Rectal smooth muscle tissue (tissue), 1 donor: Measurements from ENCODE around the gene DHFR2.
"Not testable (repeated sequence)": the region's sequence is repeated elsewhere in the genome, so short reads cannot be mapped to it uniquely, and the experiment has no call there.

Experiments used
- H3K27ac ChIP-seq: one replicate; pipeline ENCODE4 v1.7.0; 2013; ENCODE audit warnings: low read depth, low read length, inconsistent platforms
- H3K27me3 ChIP-seq: one replicate; pipeline ENCODE4 v1.7.0; 2013; ENCODE audit warnings: low read length; ENCODE audit not compliant: control insufficient read depth, insufficient read depth
- H3K36me3 ChIP-seq: one replicate; pipeline ENCODE4 v1.7.0; 2013; ENCODE audit warnings: low read length; ENCODE audit not compliant: control insufficient read depth, insufficient read depth
- H3K4me1 ChIP-seq: one replicate; pipeline ENCODE4 v1.7.0; 2013; ENCODE audit warnings: low read length; ENCODE audit not compliant: control insufficient read depth, insufficient read depth
- H3K4me3 ChIP-seq: one replicate; pipeline ENCODE4 v1.7.0; 2013; ENCODE audit warnings: low read length
- H3K9ac ChIP-seq: one replicate; pipeline ENCODE4 v1.7.0; 2013; ENCODE audit warnings: low read length

Gene DHFR2

GRCh38 chr3:94061297-94061696 lies 1.4 kb downstream of the DHFR2 start:
- Histone ChIP-seq H3K9ac (no peak overlapping the region), H3K4me1 (peaks cover 3% of the 10 kb centered on the region), H3K27ac (no peak overlapping the region), H3K4me3 (no peak overlapping the region), H3K27me3 (no peaks in the 10 kb centered on the region), H3K36me3 (no peaks in the 10 kb centered on the region)

DNA sequence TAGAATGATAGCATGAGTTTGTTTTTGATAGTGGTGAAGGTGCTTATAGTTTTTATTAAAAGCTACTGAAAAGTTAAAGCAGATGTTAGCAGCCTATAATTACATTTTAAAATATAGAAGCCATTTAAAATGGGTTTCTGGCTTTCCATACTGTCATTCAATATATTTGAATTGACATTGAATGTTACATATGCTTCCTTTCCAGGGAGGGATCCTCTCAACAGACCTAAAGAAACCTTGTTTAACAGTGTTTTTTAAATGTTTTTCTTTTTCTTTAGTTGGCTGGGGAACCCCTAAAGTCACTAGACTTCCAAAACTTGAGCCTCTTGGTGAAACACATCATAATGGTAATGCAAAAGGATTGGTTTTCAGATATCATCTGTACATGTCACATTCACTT lies 12.2 kb downstream of the DHFR2 start:
- no peak overlapping the region for H3K27ac ChIP-seq
- no peaks in the 10 kb centered on the region for H3K36me3 ChIP-seq
- no peaks in the 10 kb centered on the region for H3K27me3 ChIP-seq
- no peaks in the 10 kb centered on the region for H3K4me1 ChIP-seq
- H3K9ac ChIP-seq: no peak overlapping the region
- no peak overlapping the region for H3K4me3 ChIP-seq

DNA sequence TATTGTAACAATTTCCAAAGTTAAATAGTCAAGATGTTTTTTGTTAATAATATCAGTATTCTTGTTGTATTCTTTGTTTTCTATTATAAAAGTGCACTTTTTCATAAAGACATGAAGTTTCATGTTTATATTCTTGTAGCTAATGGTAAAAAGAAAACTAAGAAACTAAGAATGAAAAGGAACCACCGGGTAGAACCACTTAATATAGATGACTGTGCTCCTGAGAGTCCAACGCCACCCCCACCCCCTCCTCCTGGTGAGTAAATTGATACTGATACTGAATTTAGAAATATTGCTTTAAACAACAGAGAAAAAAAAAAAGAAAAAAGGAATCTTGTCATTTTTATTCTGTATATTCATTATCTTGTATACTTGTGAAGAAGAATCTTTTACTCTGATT lies 13.4 kb downstream of the DHFR2 start:
- H3K4me1 ChIP-seq: no peaks in the 10 kb centered on the region
- H3K36me3 ChIP-seq: no peaks in the 10 kb centered on the region
- no peak overlapping the region for H3K4me3 ChIP-seq
- H3K9ac ChIP-seq: no peak overlapping the region
- no peaks in the 10 kb centered on the region for H3K27me3 ChIP-seq
- no peak overlapping the region for H3K27ac ChIP-seq

DNA sequence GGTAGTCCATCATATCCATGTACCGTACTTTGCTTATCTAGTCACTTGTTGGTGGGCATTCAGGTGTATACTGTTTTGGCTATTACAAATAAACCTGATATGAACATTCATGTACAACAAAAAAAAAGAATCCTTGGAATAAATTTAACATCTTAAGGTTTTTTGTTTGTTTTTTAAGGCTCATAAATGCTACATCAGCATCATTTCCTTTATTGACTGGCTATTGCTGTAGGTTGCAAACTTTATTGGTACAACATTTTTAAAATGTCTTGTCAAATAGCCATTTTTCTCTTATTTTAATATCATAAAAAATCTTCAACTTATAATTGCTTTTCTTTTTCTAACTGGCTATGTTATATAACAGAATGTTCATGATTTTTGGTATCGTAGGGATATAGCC lies 16.2 kb downstream of the DHFR2 start:
- Histone ChIP-seq H3K27ac (no peak overlapping the region), H3K36me3 (no peaks in the 10 kb centered on the region), H3K9ac (no peak overlapping the region), H3K27me3 (no peaks in the 10 kb centered on the region), H3K4me1 (no peaks in the 10 kb centered on the region), H3K4me3 (no peak overlapping the region)

DNA sequence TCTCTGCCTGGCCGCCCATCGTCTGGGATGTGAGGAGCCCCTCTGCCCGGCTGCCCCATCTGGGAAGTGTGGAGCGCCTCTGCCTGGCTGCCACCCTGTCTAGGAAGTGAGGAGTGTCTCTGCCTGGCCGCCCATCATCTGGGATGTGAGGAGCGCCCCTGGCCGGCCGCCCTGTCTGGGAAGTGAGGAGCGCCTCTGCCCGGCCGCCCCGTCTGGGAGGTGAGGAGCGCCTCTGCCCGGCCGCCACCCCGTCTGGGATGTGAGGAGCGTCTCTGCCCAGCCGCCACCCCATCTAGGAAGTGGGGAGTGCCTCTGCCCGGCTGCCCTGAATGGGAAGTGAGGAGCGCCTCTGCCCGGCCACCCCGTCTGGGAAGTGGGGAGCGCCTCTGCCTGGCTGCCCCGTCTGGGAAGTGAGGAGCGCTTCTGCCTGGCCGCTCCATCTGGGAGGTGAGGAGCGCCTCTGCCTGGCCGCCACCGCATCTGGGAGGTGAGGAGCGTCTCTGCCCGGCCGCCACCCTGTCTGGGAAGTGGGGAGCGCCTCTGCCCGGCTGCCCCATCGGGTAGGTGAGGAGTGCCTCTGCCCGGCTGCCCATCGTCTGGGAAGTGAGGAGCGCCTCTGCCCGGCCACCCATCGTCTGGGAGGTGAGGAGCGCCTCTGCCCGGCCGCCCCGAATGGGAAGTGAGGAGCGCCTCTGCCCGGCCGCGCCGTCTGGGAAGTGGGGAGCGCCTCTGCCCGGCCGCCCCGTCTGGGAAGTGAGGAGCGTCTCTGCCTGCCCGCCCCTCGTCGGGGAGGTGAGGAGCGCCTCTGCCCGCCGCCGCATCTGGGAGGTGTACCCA lies 18.4 kb downstream of the DHFR2 start:
- H3K4me3 ChIP-seq, H3K4me1 ChIP-seq, H3K27me3 ChIP-seq, H3K27ac ChIP-seq, H3K36me3 ChIP-seq, H3K9ac ChIP-seq: not testable (repeated sequence)

DNA sequence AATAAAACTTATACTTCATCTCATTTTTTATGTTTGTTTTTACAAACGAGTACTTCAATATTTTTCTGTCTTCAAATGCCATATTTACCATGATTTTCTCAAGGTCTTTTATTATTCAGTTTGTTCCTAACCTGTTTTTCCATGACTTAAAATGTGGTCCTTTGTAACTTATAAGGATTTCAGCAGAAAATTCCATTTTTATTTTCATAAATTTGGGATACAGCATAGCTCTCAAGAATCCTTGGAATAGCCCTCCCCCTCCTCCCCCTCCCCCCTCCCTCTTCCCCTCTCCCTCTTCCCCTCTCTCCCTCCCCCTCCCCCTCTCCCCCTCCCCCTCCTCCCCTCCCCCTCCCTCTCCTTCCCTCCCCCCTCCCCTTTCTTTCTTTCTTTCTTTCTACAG lies 19.4 kb downstream of the DHFR2 start:
- H3K27ac ChIP-seq: no peak overlapping the region
- no peaks in the 10 kb centered on the region for H3K27me3 ChIP-seq
- H3K9ac ChIP-seq: no peak overlapping the region
- no peaks in the 10 kb centered on the region for H3K36me3 ChIP-seq
- no peaks in the 10 kb centered on the region for H3K4me1 ChIP-seq
- no peak overlapping the region for H3K4me3 ChIP-seq

GRCh38 chr3:94036909-94037507 lies 25.7 kb downstream of the DHFR2 start:
- no peak overlapping the region for H3K4me3 ChIP-seq
- H3K9ac ChIP-seq: no peak overlapping the region
- no peaks in the 10 kb centered on the region for H3K27me3 ChIP-seq
- H3K27ac ChIP-seq: no peak overlapping the region
- H3K36me3 ChIP-seq: no peaks in the 10 kb centered on the region
- H3K4me1 ChIP-seq: no peaks in the 10 kb centered on the region

GRCh38 chr3:94028093-94028837 lies 34.5 kb downstream of the DHFR2 start, which contains the start of gene STX19:
Gene STX19 (minus strand): TSS chr3:94028597. CDS start chr3:94015269, 13,328 bp downstream.
- H3K9ac ChIP-seq: no peak within 1 kb of the TSS
- no peaks in the 10 kb centered on the region for H3K36me3 ChIP-seq
- H3K4me1 ChIP-seq: no peaks in the 10 kb centered on the region
- H3K27ac ChIP-seq: no peak within 1 kb of the TSS
- H3K4me3 ChIP-seq: peak within 1 kb of the TSS; percentile 15
- no peaks in the 10 kb centered on the region for H3K27me3 ChIP-seq

- Histone ChIP-seq H3K4me1 (no peaks in the 10 kb centered on the region), H3K27me3 (no peaks in the 10 kb centered on the region), H3K9ac (no peak overlapping the region), H3K36me3 (no peaks in the 10 kb centered on the region), H3K27ac (no peak overlapping the region), H3K4me3 (no peak overlapping the region)
Measured at GRCh38 chr3:94026623-94027022, 36.1 kb downstream of the DHFR2 start.

GRCh38 chr3:94024385-94024784 lies 38.3 kb downstream of the DHFR2 start:
- H3K4me1 ChIP-seq: no peaks in the 10 kb centered on the region
- no peak overlapping the region for H3K4me3 ChIP-seq
- H3K36me3 ChIP-seq: no peaks in the 10 kb centered on the region
- no peak overlapping the region for H3K9ac ChIP-seq
- H3K27me3 ChIP-seq: no peaks in the 10 kb centered on the region
- H3K27ac ChIP-seq: no peak overlapping the region

DNA sequence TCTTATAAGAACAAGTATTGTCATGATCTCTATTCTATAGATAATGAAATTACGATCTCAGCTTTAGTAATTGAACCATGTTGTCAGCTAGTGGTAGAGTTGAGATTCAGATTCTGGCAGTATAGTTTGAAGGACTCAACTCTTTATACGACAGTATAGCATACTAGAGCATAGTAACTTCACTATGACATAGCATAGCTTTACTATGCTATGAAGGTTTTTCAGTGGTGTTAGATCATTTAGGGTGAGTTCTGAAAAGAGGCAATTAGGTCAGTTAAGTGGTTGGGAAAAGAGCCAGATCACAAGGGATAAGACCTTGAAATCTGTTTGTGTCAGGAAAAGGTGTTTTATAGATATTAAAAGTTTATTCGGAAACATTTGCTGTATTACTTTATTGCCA lies 42.4 kb downstream of the DHFR2 start:
- Histone ChIP-seq H3K4me1 (no peaks in the 10 kb centered on the region), H3K27ac (no peak overlapping the region), H3K36me3 (no peaks in the 10 kb centered on the region), H3K4me3 (no peak overlapping the region), H3K27me3 (no peaks in the 10 kb centered on the region), H3K9ac (no peak overlapping the region)

GRCh38 chr3:94019659-94020058 lies 43.1 kb downstream of the DHFR2 start:
- no peak overlapping the region for H3K4me3 ChIP-seq
- no peaks in the 10 kb centered on the region for H3K27me3 ChIP-seq
- no peak overlapping the region for H3K9ac ChIP-seq
- H3K27ac ChIP-seq: no peak overlapping the region
- no peaks in the 10 kb centered on the region for H3K36me3 ChIP-seq
- no peaks in the 10 kb centered on the region for H3K4me1 ChIP-seq
